Cardiac fibroblast (primary cell): ENCODE results near the gene SLC38A4.
A peak's percentile ranks its signal among the peaks of the same experiment; 100 is the strongest.

Source experiments
- DNase-seq, 2 donors: peaks; one replicate each; pipeline versions ENCODE4 v3.0.0 to v3.0.0-alpha.2; 2010; ENCODE audit warnings: low read depth in 2 of 2
- H3K4me3 ChIP-seq, 2 donors: replicated peaks in 1 of 2; 1 replicate in 1 of 2; 2 replicates in 1 of 2; pipeline ENCODE4 v1.5.1; 2011; ENCODE audit warnings: low read depth in 2 of 2, low read length in 2 of 2, mild to moderate bottlenecking in 2 of 2, moderate library complexity in 1 of 2
- CTCF ChIP-seq: IDR thresholded peaks from one replicate; pipeline ENCODE4 v1.5.1; 2011; ENCODE audit warnings: low read depth, mild to moderate bottlenecking, low read length, inconsistent platforms

Gene SLC38A4

GRCh38 chr12:46774322-46774633 is 51.5 kb downstream of the SLC38A4 start:
- no peak overlapping the region for H3K4me3 ChIP-seq
- DNase-seq = no peak
- no peak for TF ChIP-seq CTCF

- DNase-seq = peak; percentile 36 to 70
- H3K4me3 ChIP-seq = no peak overlapping the region
- TF ChIP-seq CTCF = no peak
Observed at GRCh38 chr12:46773586-46774321, 52.0 kb downstream of the SLC38A4 start.

- DNase-seq = peak; percentile 26
- no peak for TF ChIP-seq CTCF
- no peak overlapping the region for H3K4me3 ChIP-seq
Observed at GRCh38 chr12:46771268-46771827, 54.4 kb downstream of the SLC38A4 start.

- no peak for TF ChIP-seq CTCF
- no peak overlapping the region for H3K4me3 ChIP-seq
- DNase-seq = peak; percentile 43 to 48
Observed at GRCh38 chr12:46770501-46771183, 55.2 kb downstream of the SLC38A4 start.

- no peak overlapping the region for H3K4me3 ChIP-seq
- TF ChIP-seq CTCF = no peak
- DNase-seq = no peak
Observed at GRCh38 chr12:46764005-46764404, 61.8 kb downstream of the SLC38A4 start.

- no peak for TF ChIP-seq CTCF
- no peak for DNase-seq
Observed at GRCh38 chr12:46763230-46763629, 62.6 kb downstream of the SLC38A4 start.

More at GRCh38 chr12:46763230-46763629, 62.6 kb downstream of the SLC38A4 start:
- no peak overlapping the region for H3K4me3 ChIP-seq
